Measurements from ENCODE around the gene ESRP2. TPM values are rescaled to one million over a fixed set of nuclear protein-coding genes. Genes with fewer than 3 reads are reported as not detected.

The ESRP2 gene
- 1 to 10 TPM in 1 of 4 donors, under 1 TPM in 3; 0.17 to 2.1 (median 0.52) TPM for total RNA-seq

DNA sequence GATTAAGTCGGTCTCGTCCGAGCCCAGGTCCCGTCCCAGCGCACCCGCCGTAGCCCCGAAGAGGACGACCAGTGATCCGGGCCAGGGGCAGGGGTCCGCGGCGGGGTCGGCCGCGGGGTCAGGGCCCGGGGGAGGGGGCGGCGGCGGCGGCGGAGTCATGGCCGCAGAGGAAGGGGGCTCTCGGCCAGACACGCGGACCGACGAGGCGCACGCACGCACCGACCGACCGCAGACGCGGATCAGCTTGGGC lies at the start of gene ESRP2:
Gene ESRP2, minus strand, starts transcription at position 241 of the 250 bp plus-strand sequence. Its CDS starts 82 bp downstream, at position 159.
- no peaks in the 10 kb centered on the region for H3K27me3 ChIP-seq
- peak within 1 kb of the TSS; percentile 61 to 75 (median 68) for H3K4me3 ChIP-seq
- no peaks in the 10 kb centered on the region for H3K9me3 ChIP-seq
- DNase-seq (ENCODE audit: extremely low spot score) = no peak
- H3K36me3 ChIP-seq = peaks cover 0 to 12% (median 5%) of the 10 kb centered on the region in 4 donors
- no CpG with 5 or more reads among the region's 36 CpGs for WGBS
- intact Hi-C loops (cut with DNase I) = loop anchor here (5.0 kb wide), 1 partner anchor 149 kb away; the partner anchor contains the start of gene NFATC3
- H3K27ac ChIP-seq (replicated peaks in 1 of 4) = peak within 1 kb of the TSS; percentile 85 to 89 (median 86)
- peaks cover 24 to 55% (median 36%) of the 10 kb centered on the region in 4 donors for H3K4me1 ChIP-seq
- TF ChIP-seq EP300 (IDR thresholded peaks at IDR 0.05) = no peak
- TF ChIP-seq, protein P1, sequence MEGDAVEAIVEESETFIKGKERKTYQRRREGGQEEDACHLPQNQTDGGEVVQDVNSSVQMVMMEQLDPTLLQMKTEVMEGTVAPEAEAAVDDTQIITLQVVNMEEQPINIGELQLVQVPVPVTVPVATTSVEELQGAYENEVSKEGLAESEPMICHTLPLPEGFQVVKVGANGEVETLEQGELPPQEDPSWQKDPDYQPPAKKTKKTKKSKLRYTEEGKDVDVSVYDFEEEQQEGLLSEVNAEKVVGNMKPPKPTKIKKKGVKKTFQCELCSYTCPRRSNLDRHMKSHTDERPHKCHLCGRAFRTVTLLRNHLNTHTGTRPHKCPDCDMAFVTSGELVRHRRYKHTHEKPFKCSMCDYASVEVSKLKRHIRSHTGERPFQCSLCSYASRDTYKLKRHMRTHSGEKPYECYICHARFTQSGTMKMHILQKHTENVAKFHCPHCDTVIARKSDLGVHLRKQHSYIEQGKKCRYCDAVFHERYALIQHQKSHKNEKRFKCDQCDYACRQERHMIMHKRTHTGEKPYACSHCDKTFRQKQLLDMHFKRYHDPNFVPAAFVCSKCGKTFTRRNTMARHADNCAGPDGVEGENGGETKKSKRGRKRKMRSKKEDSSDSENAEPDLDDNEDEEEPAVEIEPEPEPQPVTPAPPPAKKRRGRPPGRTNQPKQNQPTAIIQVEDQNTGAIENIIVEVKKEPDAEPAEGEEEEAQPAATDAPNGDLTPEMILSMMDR (IDR thresholded peaks at IDR 0.05) = no peak

DNA sequence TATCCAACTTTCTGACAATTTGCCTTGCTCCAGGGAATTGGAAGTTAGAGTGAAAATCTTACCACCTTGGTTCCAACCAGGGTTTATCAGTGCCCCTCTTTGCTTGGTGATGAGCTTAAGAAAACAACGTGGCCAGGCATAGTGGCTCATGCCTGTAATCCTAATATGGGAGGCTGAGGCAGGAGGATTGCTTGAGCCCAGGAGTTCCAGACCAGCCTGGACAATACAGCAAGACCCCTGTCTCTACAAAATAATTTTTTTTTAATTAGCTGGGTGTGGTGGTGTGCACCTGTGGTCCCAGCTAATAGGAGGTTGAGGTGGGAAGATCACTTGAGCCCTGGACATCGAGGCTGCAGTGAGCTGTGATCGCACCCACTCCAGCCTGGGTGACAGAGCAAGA lies 49.8 kb upstream of the ESRP2 start:
- no peak for DNase-seq (ENCODE audit: extremely low spot score)
- Histone ChIP-seq H3K27me3 (no peaks in the 10 kb centered on the region), H3K36me3 (peaks cover 3 to 61% (median 35%) of the 10 kb centered on the region in 4 donors), H3K4me1 (peaks cover 66 to 77% (median 75%) of the 10 kb centered on the region in 4 donors), H3K9me3 (no peaks in the 10 kb centered on the region), H3K27ac (replicated peaks in 1 of 4) (peak overlapping the region; percentile 7 to 40 (median 29)), H3K4me3 (no peak overlapping the region)
- 92% methylated on average over 3 of the region's 3 CpGs for WGBS
- TF ChIP-seq, protein P1 (IDR thresholded peaks at IDR 0.05) = no peak
- no peak for TF ChIP-seq EP300 (IDR thresholded peaks at IDR 0.05)
- TF ChIP-seq POLR2A (IDR thresholded peaks at IDR 0.05; ENCODE audit: low read depth) = no peak
- no peak for TF ChIP-seq POLR2AphosphoS5 (IDR thresholded peaks at IDR 0.05)
- intact Hi-C loops (cut with DNase I) = no loop called here

DNA sequence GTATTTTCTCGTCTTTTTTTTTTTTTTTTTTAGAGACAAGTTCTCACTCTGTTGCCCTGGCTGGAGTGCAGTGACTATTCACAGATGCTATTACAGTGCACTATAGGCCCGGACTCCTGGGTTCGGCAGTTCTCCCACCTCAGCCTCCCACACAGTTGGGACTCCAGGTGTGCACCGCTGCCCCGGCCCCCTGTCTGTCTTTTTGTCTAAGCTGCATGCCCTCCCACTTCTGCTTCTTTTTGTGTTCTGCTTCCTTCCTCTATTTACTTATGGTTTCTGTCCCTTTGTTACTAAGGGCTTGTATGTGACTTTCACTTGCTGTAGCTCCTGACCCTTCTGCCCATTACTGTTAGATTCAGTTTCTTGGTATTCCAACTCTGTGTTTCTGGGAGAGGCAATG lies 48.9 kb upstream of the ESRP2 start:
- Histone ChIP-seq H3K4me3 (no peak overlapping the region), H3K36me3 (peaks cover 0 to 56% (median 32%) of the 10 kb centered on the region in 4 donors), H3K27me3 (no peaks in the 10 kb centered on the region), H3K27ac (replicated peaks in 1 of 4) (peak overlapping the region; percentile 7 to 40 (median 29)), H3K9me3 (no peaks in the 10 kb centered on the region), H3K4me1 (peaks cover 66 to 77% (median 72%) of the 10 kb centered on the region in 4 donors)
- 78% methylated on average over 5 of the region's 5 CpGs for WGBS
- intact Hi-C loops (cut with DNase I) = no loop called here
- DNase-seq (ENCODE audit: extremely low spot score) = no peak
- TF ChIP-seq, protein P1 (IDR thresholded peaks at IDR 0.05) = no peak
- TF ChIP-seq POLR2A (IDR thresholded peaks at IDR 0.05; ENCODE audit: low read depth) (no peak), POLR2AphosphoS5 (IDR thresholded peaks at IDR 0.05) (no peak), EP300 (IDR thresholded peaks at IDR 0.05) (no peak)

DNA sequence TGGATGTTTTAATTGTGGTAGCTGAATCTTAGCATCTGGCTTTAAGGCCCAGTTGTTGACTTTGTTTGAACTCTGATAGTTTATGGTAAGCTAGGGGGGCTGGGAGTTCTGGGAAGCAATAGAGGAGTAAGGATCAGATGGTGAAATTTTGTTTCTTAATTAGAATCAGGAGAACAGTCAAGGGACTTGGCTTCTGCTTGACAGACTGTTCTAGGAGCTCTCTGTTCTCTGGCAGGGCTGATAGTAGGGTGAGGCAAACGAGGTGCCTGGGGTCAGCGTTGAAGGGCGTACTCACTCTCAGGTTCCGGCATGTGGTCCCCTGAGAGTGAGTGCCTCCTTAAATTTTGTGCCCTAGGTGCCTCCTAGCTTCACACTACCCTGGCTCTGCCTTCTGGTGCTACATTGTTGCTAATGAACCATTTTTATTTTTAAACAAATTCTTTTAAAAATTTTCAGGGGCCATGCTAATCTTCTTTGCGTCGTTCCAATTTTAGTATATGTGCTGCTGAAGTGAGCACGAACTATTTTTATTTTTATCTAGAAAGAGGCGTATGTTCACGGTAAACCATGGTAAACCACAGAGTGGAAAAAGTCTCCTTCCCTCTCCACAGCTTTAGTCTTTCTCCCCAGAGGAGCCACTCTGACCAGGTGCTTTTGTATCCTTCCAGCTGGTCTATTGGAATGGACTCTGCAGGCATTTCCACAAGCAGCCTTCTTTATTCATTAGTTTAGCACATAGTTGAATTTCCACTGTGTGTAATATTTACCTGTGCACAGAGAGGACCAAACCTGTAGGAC lies 48.1 kb upstream of the ESRP2 start:
- Histone ChIP-seq H3K4me3 (no peak overlapping the region), H3K36me3 (peaks cover 0 to 58% (median 32%) of the 10 kb centered on the region in 4 donors), H3K27me3 (no peaks in the 10 kb centered on the region), H3K4me1 (peaks cover 58 to 71% (median 64%) of the 10 kb centered on the region in 4 donors), H3K9me3 (no peaks in the 10 kb centered on the region), H3K27ac (replicated peaks in 1 of 4) (peak overlapping the region; percentile 14 to 57 (median 34))
- DNase-seq (ENCODE audit: extremely low spot score) = no peak
- TF ChIP-seq, protein P1 (IDR thresholded peaks at IDR 0.05) = no peak
- TF ChIP-seq POLR2AphosphoS5 (IDR thresholded peaks at IDR 0.05) = no peak
- no peak for TF ChIP-seq EP300 (IDR thresholded peaks at IDR 0.05)
- no peak for TF ChIP-seq POLR2A (IDR thresholded peaks at IDR 0.05; ENCODE audit: low read depth)
- WGBS = 76% methylated on average over 9 of the region's 9 CpGs
- intact Hi-C loops (cut with DNase I) = no loop called here
